Stomach (tissue), 9 donors: ENCODE results near the gene ATP11C. TPM values are rescaled to one million over a fixed set of nuclear protein-coding genes. Genes with fewer than 3 reads are reported as not detected.

Source experiments
- DNase-seq, 2 donors: peaks; one replicate each; pipeline versions ENCODE4 v3.0.0 to v3.0.0-alpha.2; 2013 to 2019
- H3K27ac ChIP-seq, 5 donors: fragments of 200-600 bp in 4 of 5; sonication (generic) in 4 of 5; one replicate each; pipeline ENCODE4 v1.5.1; 2013 to 2019; ENCODE audit warnings: mild to moderate bottlenecking in 1 of 5, moderate library complexity in 1 of 5
- H3K27me3 ChIP-seq, 3 donors: fragments of 200-600 bp; sonication (generic); one replicate each; pipeline ENCODE4 v1.5.1; 2017 to 2019; ENCODE audit warnings: mixed run types in 1 of 3
- H3K36me3 ChIP-seq, 4 donors: fragments of 200-600 bp; sonication (generic); 1 replicate in 3 of 4; 2 replicates in 1 of 4; pipeline ENCODE4 v1.5.1; 2016 to 2019
- H3K4me1 ChIP-seq, 4 donors: fragments of 200-600 bp; sonication (generic); one replicate each; pipeline ENCODE4 v1.5.1; 2016 to 2019
- H3K4me3 ChIP-seq, 4 donors: fragments of 200-600 bp; sonication (generic) in 3 of 4; one replicate each; pipeline ENCODE4 v1.5.1; 2016 to 2019; ENCODE audit warnings: mild to moderate bottlenecking in 1 of 4
- H3K9me3 ChIP-seq, 4 donors: fragments of 200-600 bp; sonication (generic); one replicate each; pipeline ENCODE4 v1.5.1; 2016 to 2019
- EP300 ChIP-seq: sonication (generic); formaldehyde crosslinking; IDR thresholded peaks from one replicate; pipeline ENCODE4 v1.6.1; 2017; ENCODE audit warnings: antibody characterized with exemption
- POLR2A ChIP-seq, 4 donors: fragments of 450-650 bp; IDR thresholded peaks; one replicate each; pipeline ENCODE4 v1.6.1; 2016; ENCODE audit warnings: antibody characterized with exemption in 4 of 4, control low read depth in 2 of 4, mild to moderate bottlenecking in 1 of 4, moderate library complexity in 1 of 4
- POLR2AphosphoS5 ChIP-seq, 3 donors: sonication (generic); formaldehyde crosslinking; IDR thresholded peaks; one replicate each; pipeline ENCODE4 v1.6.1; 2016; ENCODE audit warnings: antibody characterized with exemption in 3 of 3
- WGBS, 5 donors: extraction: QIAGEN DNeasy Blood & Tissue Kit in 3 of 5; methylation state at CpG; one replicate each; pipeline versions ENCODE4 v1.1.5 to v1.1.7; 2013 to 2018; 5-methylcytosine and 5-hydroxymethylcytosine counted together
- intact Hi-C: fragments of 100-400 bp; cut with DNase I; formaldehyde crosslinking; loops from one replicate; pipeline ENCODE4 v1.15.1; 2023; ENCODE audit warnings: low total_unique reads
- polyA plus RNA-seq, 3 donors: library from polyadenylated mRNA; stranded (reverse); fragments of 200-250 nt; gene quantifications; one replicate each; pipeline ENCODE4 v1.2.3, GENCODE V29; 2013
- total RNA-seq, 5 donors: library from RNA; depleted of rRNA; stranded (reverse); fragments of >200 nt; gene quantifications; one replicate each; pipeline versions ENCODE4 v1.1.0 to v1.2.3, GENCODE V29; 2014 to 2016
- TF ChIP-seq, protein P1 (sequence below), 7 experiments: fragments of 450-650 bp in 4 of 7; fragments of 200-600 bp in 3 of 7; sonication (generic) in 3 of 7; IDR thresholded peaks; one replicate each; pipeline ENCODE4 v1.5.1; 2016 to 2019; ENCODE audit warnings: antibody characterized with exemption in 7 of 7, control low read depth in 2 of 7, mild to moderate bottlenecking in 1 of 7
- donor health status: healthy with polysubstance abuse.
- donor health status: Bipolar disorder and iron deficiency.
- donor health status: healthy.

The ATP11C gene
- total and polyA plus RNA-seq, 8 donors: 3.3 to 46.4 (median 10.9) TPM

DNA sequence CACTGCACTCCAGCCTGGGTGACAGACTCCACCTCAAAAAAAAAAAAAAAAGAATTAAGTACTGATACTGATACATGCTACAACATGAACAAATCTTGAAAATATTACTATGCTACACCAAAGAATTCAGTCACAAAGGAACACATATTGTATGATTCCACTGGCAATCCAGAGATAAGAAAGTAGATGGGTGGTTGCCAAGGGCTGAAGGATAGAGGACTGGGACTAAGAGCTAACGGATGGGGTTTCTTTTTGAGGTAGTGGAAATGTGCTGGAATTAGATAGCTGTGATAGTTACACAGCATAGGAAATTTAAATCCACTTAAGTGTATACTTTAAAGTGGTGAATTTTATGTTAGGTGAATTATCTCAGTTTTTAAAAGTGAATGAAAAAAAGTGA is 12.5 kb downstream of the ATP11C start:
- Histone ChIP-seq H3K36me3 (no peaks in the 10 kb centered on the region), H3K27ac (no peak overlapping the region), H3K4me1 (peaks cover 0 to 10% (median 2%) of the 10 kb centered on the region in 4 donors), H3K9me3 (no peaks in the 10 kb centered on the region), H3K27me3 (no peaks in the 10 kb centered on the region), H3K4me3 (no peak overlapping the region)
- 22 to 62% (median 60%) methylated on average over 1 of the region's 1 CpG for WGBS, 5 donors
- intact Hi-C loops: no loop called here
- TF ChIP-seq POLR2A (IDR thresholded peaks at IDR 0.05) (no peak), EP300 (no peak), POLR2AphosphoS5 (IDR thresholded peaks at IDR 0.05) (no peak)
- TF ChIP-seq, protein P1, sequence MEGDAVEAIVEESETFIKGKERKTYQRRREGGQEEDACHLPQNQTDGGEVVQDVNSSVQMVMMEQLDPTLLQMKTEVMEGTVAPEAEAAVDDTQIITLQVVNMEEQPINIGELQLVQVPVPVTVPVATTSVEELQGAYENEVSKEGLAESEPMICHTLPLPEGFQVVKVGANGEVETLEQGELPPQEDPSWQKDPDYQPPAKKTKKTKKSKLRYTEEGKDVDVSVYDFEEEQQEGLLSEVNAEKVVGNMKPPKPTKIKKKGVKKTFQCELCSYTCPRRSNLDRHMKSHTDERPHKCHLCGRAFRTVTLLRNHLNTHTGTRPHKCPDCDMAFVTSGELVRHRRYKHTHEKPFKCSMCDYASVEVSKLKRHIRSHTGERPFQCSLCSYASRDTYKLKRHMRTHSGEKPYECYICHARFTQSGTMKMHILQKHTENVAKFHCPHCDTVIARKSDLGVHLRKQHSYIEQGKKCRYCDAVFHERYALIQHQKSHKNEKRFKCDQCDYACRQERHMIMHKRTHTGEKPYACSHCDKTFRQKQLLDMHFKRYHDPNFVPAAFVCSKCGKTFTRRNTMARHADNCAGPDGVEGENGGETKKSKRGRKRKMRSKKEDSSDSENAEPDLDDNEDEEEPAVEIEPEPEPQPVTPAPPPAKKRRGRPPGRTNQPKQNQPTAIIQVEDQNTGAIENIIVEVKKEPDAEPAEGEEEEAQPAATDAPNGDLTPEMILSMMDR (IDR thresholded peaks at IDR 0.05): no peak
- no peak for DNase-seq

DNA sequence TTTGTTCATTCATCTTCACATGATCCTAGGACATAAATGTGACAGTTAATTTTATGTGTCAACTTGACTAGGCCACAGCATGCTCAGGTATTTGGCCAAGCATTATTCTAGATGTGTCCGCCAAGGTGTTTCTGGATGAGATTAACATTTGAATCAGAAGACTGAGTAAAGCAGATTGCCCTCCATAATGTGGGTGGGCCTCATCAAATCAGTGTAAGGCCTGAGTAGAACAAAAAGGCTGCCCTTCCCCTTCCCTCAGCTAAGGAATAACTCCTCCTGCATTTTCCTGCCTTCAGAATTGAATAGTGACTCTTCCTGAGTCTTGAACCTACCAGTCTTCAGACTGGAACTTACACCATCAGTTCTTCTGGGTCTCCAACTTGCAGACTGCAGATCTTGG is 18.4 kb downstream of the ATP11C start:
- no peak for TF ChIP-seq POLR2A (IDR thresholded peaks at IDR 0.05)
- TF ChIP-seq POLR2AphosphoS5 (IDR thresholded peaks at IDR 0.05): no peak
- TF ChIP-seq, protein P1 (IDR thresholded peaks at IDR 0.05): no peak
- TF ChIP-seq EP300: no peak
- intact Hi-C loops: no loop called here
- H3K4me1 ChIP-seq: no peaks in the 10 kb centered on the region
- no peak for DNase-seq
- 83 to 100% (median 90%) methylated on average over 1 of the region's 1 CpG for WGBS, 5 donors
- no peaks in the 10 kb centered on the region for H3K27me3 ChIP-seq
- no peaks in the 10 kb centered on the region for H3K36me3 ChIP-seq
- H3K27ac ChIP-seq: no peak overlapping the region
- H3K4me3 ChIP-seq: no peak overlapping the region
- H3K9me3 ChIP-seq: no peaks in the 10 kb centered on the region

DNA sequence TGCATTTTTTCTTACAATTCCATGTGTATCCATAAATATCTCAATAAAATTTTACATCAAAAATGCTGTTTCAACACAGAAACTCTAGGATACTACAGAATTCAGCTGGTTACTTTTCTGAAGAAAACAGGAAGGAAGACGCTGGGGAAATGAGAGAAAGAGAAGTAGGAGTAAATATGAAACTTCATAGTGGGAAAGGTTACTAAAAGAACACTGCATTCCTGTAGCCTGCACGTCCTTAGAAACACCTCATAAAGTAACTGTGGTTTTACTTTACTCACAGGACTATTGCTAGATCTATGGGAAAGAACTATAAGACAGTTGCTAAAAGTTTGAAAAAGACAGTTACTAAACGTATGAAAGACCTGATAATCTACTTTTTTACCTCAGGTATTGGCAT is 23.1 kb downstream of the ATP11C start:
- no peak overlapping the region for H3K4me3 ChIP-seq

DNA sequence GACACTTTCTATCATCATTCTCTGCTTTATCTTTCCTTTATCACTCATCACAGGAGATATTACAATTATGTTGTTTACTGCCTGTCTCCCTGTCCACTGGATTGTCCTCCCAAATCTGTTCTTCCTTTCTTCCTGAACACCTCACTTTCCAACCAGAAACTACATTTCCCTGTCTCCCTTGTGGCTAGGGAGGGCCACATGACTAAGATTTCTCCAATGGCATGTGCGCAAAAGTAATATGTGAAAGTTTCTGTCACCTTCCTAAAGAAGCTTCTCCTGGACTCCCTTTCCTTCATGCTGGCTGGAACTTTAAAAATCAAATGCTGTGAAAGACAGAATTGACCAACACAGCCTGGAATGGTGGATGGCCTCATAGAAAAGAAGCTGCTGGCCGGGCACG is 25.8 kb downstream of the ATP11C start:
- Histone ChIP-seq H3K36me3 (no peaks in the 10 kb centered on the region), H3K27ac (no peak overlapping the region), H3K27me3 (no peaks in the 10 kb centered on the region), H3K9me3 (no peaks in the 10 kb centered on the region), H3K4me3 (no peak overlapping the region), H3K4me1 (peaks cover 0 to 7% (median 0%) of the 10 kb centered on the region in 4 donors)
- WGBS, 5 donors: 88 to 100% (median 95%) methylated on average over 3 of the region's 3 CpGs
- DNase-seq: no peak
- no peak for TF ChIP-seq EP300
- TF ChIP-seq, protein P1 (IDR thresholded peaks at IDR 0.05): no peak
- TF ChIP-seq POLR2A (IDR thresholded peaks at IDR 0.05): no peak
- TF ChIP-seq POLR2AphosphoS5 (IDR thresholded peaks at IDR 0.05): no peak
- intact Hi-C loops: no loop called here

More for the DNA sequence above, 23.1 kb downstream of the ATP11C start:
- intact Hi-C loops: no loop called here
- Histone ChIP-seq H3K36me3 (no peaks in the 10 kb centered on the region), H3K27me3 (no peaks in the 10 kb centered on the region), H3K4me1 (peaks cover 0 to 7% (median 0%) of the 10 kb centered on the region in 4 donors), H3K27ac (no peak overlapping the region), H3K9me3 (no peaks in the 10 kb centered on the region)
- DNase-seq: no peak
- WGBS, 5 donors: 47 to 74% (median 70%) methylated on average over 3 of the region's 3 CpGs
- no peak for TF ChIP-seq EP300
- no peak for TF ChIP-seq POLR2AphosphoS5 (IDR thresholded peaks at IDR 0.05)
- TF ChIP-seq POLR2A (IDR thresholded peaks at IDR 0.05): no peak
- TF ChIP-seq, protein P1 (IDR thresholded peaks at IDR 0.05): no peak
